HEK293 (cell line): ENCODE measurements around the gene SURF1.

Experiments
- CTCF ChIA-PET: fragments of 350-600 bp; formaldehyde crosslinking; extraction: SDS; loops from one replicate; lab custom pipeline; 2021; ENCODE audit warnings: antibody characterized with exemption; lab: Yijun Ruan, JAX
- POLR2A ChIA-PET: fragments of 300-600 bp; formaldehyde crosslinking; extraction: SDS; loops from one replicate; lab custom pipeline; 2020; ENCODE audit warnings: antibody characterized with exemption, inconsistent platforms; lab: Yijun Ruan, JAX
- H3K27ac ChIP-seq: fragments of 200-500 bp; sonication (Bioruptor generic); 2 replicates; pipeline ENCODE4 v1.5.1; 2014; ENCODE audit warnings: low read depth, low read length, control low read depth, inconsistent platforms; ENCODE audit errors: extremely low read depth
- H3K36me3 ChIP-seq, 2 experiments: fragments of 200-500 bp in 1 of 2; sonication (Bioruptor generic) in 1 of 2; 1 replicate in 1 of 2; 2 replicates in 1 of 2; pipeline ENCODE4 v1.5.1; 2014 to 2017; ENCODE audit warnings: inconsistent platforms in 2 of 2, low read length in 2 of 2; ENCODE audit not compliant: control insufficient read depth in 2 of 2, insufficient read depth in 1 of 2
- H3K4me1 ChIP-seq: fragments of 200-500 bp; sonication (Bioruptor generic); 2 replicates; pipeline ENCODE4 v1.5.1; 2014; ENCODE audit warnings: mild to moderate bottlenecking, low read length, inconsistent platforms; ENCODE audit not compliant: control insufficient read depth, insufficient read depth
- H3K4me3 ChIP-seq: 2 replicates; pipeline ENCODE4 v1.5.1; 2011; ENCODE audit warnings: low read depth, mild to moderate bottlenecking, control low read depth, low read length, moderate library complexity
- H3K9me3 ChIP-seq: fragments of 200-500 bp; sonication (Bioruptor generic); 2 replicates; pipeline ENCODE4 v1.5.1; 2014; ENCODE audit warnings: low read depth, low read length, inconsistent platforms; ENCODE audit not compliant: control insufficient read depth, insufficient read depth
- BCL11A ChIP-seq: fragments of 450-650 bp; formaldehyde crosslinking; IDR thresholded peaks from 2 replicates; pipeline ENCODE4 v1.5.1; 2016; ENCODE audit warnings: low read depth, missing biosample characterization, missing genetic modification characterization
- GLIS1 ChIP-seq: fragments of 450-650 bp; formaldehyde crosslinking; IDR thresholded peaks from 2 replicates; pipeline ENCODE4 v1.5.1; 2016; ENCODE audit warnings: missing biosample characterization, missing genetic modification characterization
- HOXA7 ChIP-seq: sonication (generic); formaldehyde crosslinking; IDR thresholded peaks from 2 replicates; pipeline ENCODE4 v1.8.1; 2022; ENCODE audit warnings: missing genetic modification reagents, borderline replicate concordance
- HOXD13 ChIP-seq: sonication (generic); formaldehyde crosslinking; IDR thresholded peaks from 2 replicates; pipeline ENCODE4 v1.8.0; 2022; ENCODE audit warnings: missing genetic modification reagents, borderline replicate concordance
- IKZF3 ChIP-seq: fragments of 450-650 bp; IDR thresholded peaks from 2 replicates; pipeline ENCODE4 v1.5.0; 2018; ENCODE audit warnings: missing biosample characterization, mild to moderate bottlenecking, missing genetic modification characterization, moderate library complexity
- KLF16 ChIP-seq: fragments of 450-650 bp; formaldehyde crosslinking; IDR thresholded peaks from 2 replicates; pipeline ENCODE4 v1.5.1; 2017; ENCODE audit warnings: missing biosample characterization, missing genetic modification characterization
- SCRT2 ChIP-seq: fragments of 450-650 bp; formaldehyde crosslinking; IDR thresholded peaks from 2 replicates; pipeline ENCODE4 v1.5.1; 2016; ENCODE audit warnings: missing biosample characterization, missing genetic modification characterization
- SP7 ChIP-seq: fragments of 450-650 bp; formaldehyde crosslinking; IDR thresholded peaks from 2 replicates; pipeline ENCODE4 v1.5.1; 2016; ENCODE audit warnings: missing biosample characterization, missing genetic modification characterization
- TCF7L2 ChIP-seq: IDR thresholded peaks from 2 replicates; pipeline ENCODE4 v1.6.1; 2011; ENCODE audit warnings: low read depth, mild to moderate bottlenecking, inconsistent platforms, low read length, moderate library complexity, borderline replicate concordance
- TRIM28 ChIP-seq: IDR thresholded peaks from 2 replicates; pipeline ENCODE4 v1.6.1; 2011; ENCODE audit warnings: low read length, control low read depth, borderline replicate concordance
- ZBTB8A ChIP-seq: fragments of 450-650 bp; formaldehyde crosslinking; IDR thresholded peaks from 2 replicates; pipeline ENCODE4 v1.5.1; 2016; ENCODE audit warnings: missing biosample characterization, missing genetic modification characterization
- ZFP37 ChIP-seq: fragments of 450-650 bp; formaldehyde crosslinking; IDR thresholded peaks from 2 replicates; pipeline ENCODE4 v1.5.1; 2016; ENCODE audit warnings: missing biosample characterization, missing genetic modification characterization
- ZNF114 ChIP-seq: fragments of 450-650 bp; formaldehyde crosslinking; IDR thresholded peaks from 2 replicates; pipeline ENCODE4 v1.5.0; 2017; ENCODE audit warnings: missing biosample characterization, missing genetic modification characterization
- ZNF239 ChIP-seq: fragments of 450-650 bp; formaldehyde crosslinking; IDR thresholded peaks from 2 replicates; pipeline ENCODE4 v1.5.1; 2016; ENCODE audit warnings: missing biosample characterization, missing genetic modification characterization
- ZNF274 ChIP-seq, 2 experiments: fragments of 200-500 bp in 1 of 2; fragments of 450-650 bp in 1 of 2; sonication (Bioruptor generic) in 1 of 2; formaldehyde crosslinking in 1 of 2; IDR thresholded peaks; 2 replicates each; pipeline versions ENCODE4 v1.5.1 to v1.6.1; 2014 to 2016; ENCODE audit warnings: borderline replicate concordance in 1 of 2, inconsistent platforms in 1 of 2, low read length in 1 of 2, missing biosample characterization in 1 of 2, missing genetic modification characterization in 1 of 2
- ZNF341 ChIP-seq: fragments of 450-650 bp; formaldehyde crosslinking; IDR thresholded peaks from 2 replicates; pipeline ENCODE4; 2016; ENCODE audit warnings: low read depth, missing biosample characterization, missing genetic modification characterization
- ZNF404 ChIP-seq: fragments of 450-650 bp; formaldehyde crosslinking; IDR thresholded peaks from 2 replicates; pipeline ENCODE4 v1.5.1; 2017; ENCODE audit warnings: missing biosample characterization, missing genetic modification characterization
- ZNF426 ChIP-seq: fragments of 450-650 bp; formaldehyde crosslinking; IDR thresholded peaks from 2 replicates; pipeline ENCODE4 v1.5.1; 2017; ENCODE audit warnings: missing biosample characterization, missing genetic modification characterization, mild to moderate bottlenecking, inconsistent platforms, moderate library complexity
- ZNF560 ChIP-seq: fragments of 450-650 bp; formaldehyde crosslinking; IDR thresholded peaks from 2 replicates; pipeline ENCODE4 v1.5.1; 2017; ENCODE audit warnings: missing biosample characterization, missing genetic modification characterization, borderline replicate concordance
- ZNF596 ChIP-seq: fragments of 450-650 bp; IDR thresholded peaks from 2 replicates; pipeline ENCODE4 v1.5.0; 2018; ENCODE audit warnings: missing biosample characterization, mild to moderate bottlenecking, missing genetic modification characterization, moderate library complexity
- ZNF600 ChIP-seq: fragments of 450-650 bp; formaldehyde crosslinking; IDR thresholded peaks from 2 replicates; pipeline ENCODE4 v1.5.1; 2016; ENCODE audit warnings: missing biosample characterization, missing genetic modification characterization
- ZNF610 ChIP-seq: fragments of 450-650 bp; formaldehyde crosslinking; IDR thresholded peaks from 2 replicates; pipeline ENCODE4 v1.5.1; 2016; ENCODE audit warnings: missing biosample characterization, missing genetic modification characterization, borderline replicate concordance
- ZNF621 ChIP-seq: fragments of 450-650 bp; formaldehyde crosslinking; IDR thresholded peaks from 2 replicates; pipeline ENCODE4 v1.5.1; 2017; ENCODE audit warnings: missing biosample characterization, missing genetic modification characterization
- ZNF791 ChIP-seq: fragments of 450-650 bp; formaldehyde crosslinking; IDR thresholded peaks from 2 replicates; pipeline ENCODE4 v1.5.1; 2016; ENCODE audit warnings: missing biosample characterization, missing genetic modification characterization
- TF ChIP-seq, protein P1 (sequence below): fragments of 450-650 bp; formaldehyde crosslinking; IDR thresholded peaks from 2 replicates; pipeline ENCODE4 v1.5.1; 2017; ENCODE audit warnings: missing biosample characterization, missing genetic modification characterization
- TF ChIP-seq, protein P2 (sequence below): fragments of 450-650 bp; formaldehyde crosslinking; IDR thresholded peaks from 2 replicates; pipeline ENCODE4 v1.5.1; 2016; ENCODE audit warnings: missing biosample characterization, missing genetic modification characterization
- TF ChIP-seq, protein P3 (sequence below): fragments of 450-650 bp; formaldehyde crosslinking; IDR thresholded peaks from 2 replicates; pipeline ENCODE4 v1.5.1; 2016; ENCODE audit warnings: missing biosample characterization, missing genetic modification characterization
- TF ChIP-seq, protein P4 (sequence below): fragments of 450-650 bp; formaldehyde crosslinking; IDR thresholded peaks from 2 replicates; pipeline ENCODE4 v1.5.1; 2016; ENCODE audit warnings: missing biosample characterization, missing genetic modification characterization

SURF1 gene

DNA sequence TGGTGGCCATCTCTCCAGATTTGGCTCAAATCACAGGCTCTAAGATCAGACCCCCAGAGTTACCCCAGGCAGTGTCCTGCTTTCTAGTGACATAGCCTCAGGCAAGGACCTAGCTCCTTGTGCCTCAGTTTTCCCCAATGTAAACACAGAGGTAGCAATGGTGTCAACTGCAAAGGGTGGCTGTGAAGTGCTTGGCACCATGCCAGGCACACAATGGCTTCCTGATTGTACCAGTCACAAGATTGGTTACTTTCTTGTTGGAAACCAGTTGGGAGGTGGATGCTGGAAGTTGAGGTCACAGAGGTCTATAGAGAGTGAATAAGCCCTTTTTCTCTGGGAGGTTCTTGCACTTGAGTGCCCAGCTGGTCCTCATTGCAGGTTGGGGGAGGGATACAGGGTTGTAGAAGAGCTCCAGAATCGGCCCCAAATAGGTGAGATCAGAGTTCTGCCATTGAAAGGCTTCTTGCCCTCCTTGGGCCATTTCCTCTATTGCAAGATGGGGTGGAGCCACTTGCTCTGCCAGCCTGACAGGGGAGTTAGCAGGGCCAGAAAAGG, 22.2 kb upstream of the SURF1 start:
- H3K36me3 ChIP-seq: peaks cover 0 to 2% of the 10 kb centered on the region in 2 experiments; a peak in 1 of 3 replicates
- peaks cover 5% of the 10 kb centered on the region for H3K4me1 ChIP-seq
- no peak overlapping the region for H3K4me3 ChIP-seq
- CTCF ChIA-PET: interaction anchor here (0.9 to 1.6 kb wide), 5 partner anchors 17 to 108 kb away, joined by 3 to 7 read pairs (median 3); no protein-coding TSS in a partner anchor
- H3K9me3 ChIP-seq: no peaks in the 10 kb centered on the region
- H3K27ac ChIP-seq: no peak overlapping the region
- TF ChIP-seq ZNF621 (tag by site-specific recombination) (no peak), ZNF341 (tag by site-specific recombination) (peak; percentile 53), ZNF404 (tag by site-specific recombination) (no peak)
- TF ChIP-seq, protein P1, sequence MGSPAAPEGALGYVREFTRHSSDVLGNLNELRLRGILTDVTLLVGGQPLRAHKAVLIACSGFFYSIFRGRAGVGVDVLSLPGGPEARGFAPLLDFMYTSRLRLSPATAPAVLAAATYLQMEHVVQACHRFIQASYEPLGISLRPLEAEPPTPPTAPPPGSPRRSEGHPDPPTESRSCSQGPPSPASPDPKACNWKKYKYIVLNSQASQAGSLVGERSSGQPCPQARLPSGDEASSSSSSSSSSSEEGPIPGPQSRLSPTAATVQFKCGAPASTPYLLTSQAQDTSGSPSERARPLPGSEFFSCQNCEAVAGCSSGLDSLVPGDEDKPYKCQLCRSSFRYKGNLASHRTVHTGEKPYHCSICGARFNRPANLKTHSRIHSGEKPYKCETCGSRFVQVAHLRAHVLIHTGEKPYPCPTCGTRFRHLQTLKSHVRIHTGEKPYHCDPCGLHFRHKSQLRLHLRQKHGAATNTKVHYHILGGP: peak; percentile 50
- POLR2A ChIA-PET: interaction anchor here (1.4 to 3.0 kb wide), 4 partner anchors 16 to 31 kb away, joined by 3 to 18 read pairs (median 12); partner anchors contain the start of genes MED22, RPL7A, SURF1 and SURF2

DNA sequence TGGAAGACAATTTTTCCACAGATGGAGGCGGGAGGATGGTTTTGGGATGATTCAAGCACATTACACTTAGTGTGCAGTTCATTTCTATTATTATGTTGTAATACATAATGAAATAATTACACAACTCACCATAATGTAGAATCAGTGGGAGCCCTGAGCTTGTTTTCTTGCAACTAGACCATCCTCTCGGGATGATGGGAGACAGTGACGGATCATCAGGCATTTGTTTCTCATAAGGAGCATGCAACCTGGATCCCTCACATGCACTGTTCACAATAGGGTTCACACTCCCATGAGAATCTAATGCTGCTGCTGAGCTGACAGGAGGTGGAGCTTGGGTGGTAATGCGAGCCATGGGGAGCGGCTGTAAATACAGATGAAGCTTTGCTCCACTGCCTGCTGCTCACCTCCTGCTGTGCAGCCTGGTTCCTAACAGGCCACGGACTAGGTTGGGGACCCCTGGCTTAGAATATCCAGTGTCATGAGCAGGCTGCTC, 21.5 kb upstream of the SURF1 start:
- POLR2A ChIA-PET: interaction anchor here (0.9 to 3.0 kb wide), 4 partner anchors 17 to 30 kb away, joined by 3 to 18 read pairs (median 12); partner anchors contain the start of genes MED22, RPL7A, SURF1 and SURF2
- no peaks in the 10 kb centered on the region for H3K9me3 ChIP-seq
- peaks cover 5% of the 10 kb centered on the region for H3K4me1 ChIP-seq
- no peak overlapping the region for H3K27ac ChIP-seq
- CTCF ChIA-PET: interaction anchor here (0.7 to 1.6 kb wide), 7 partner anchors 18 to 231 kb away, joined by 3 to 7 read pairs (median 3); partner anchors contain the start of genes SURF1 and SURF2
- H3K36me3 ChIP-seq: peaks cover 7% of the 10 kb centered on the region in 2 experiments; a peak in 2 of 3 replicates
- no peak overlapping the region for H3K4me3 ChIP-seq
- TF ChIP-seq ZBTB8A (tag by site-specific recombination) (0 out of 2 replicates have a peak, but pooled peaks have one; percentile 13), ZNF274 (IDR thresholded peaks at IDR 0.05; ENCODE audit: low read length) (no peak), ZNF274 (tag by site-specific recombination; IDR thresholded peaks at IDR 0.05; ENCODE audit: borderline replicate concordance) (no peak), TRIM28 (0 out of 2 replicates have a peak, but pooled peaks have one; percentile 62), ZNF239 (tag by site-specific recombination) (no peak), ZFP37 (tag by site-specific recombination) (no peak), SCRT2 (no peak), BCL11A (tag by site-specific recombination) (no peak), HOXD13 (no peak), ZNF600 (tag by site-specific recombination) (0 out of 2 replicates have a peak, but pooled peaks have one; percentile 48), ZNF610 (tag by site-specific recombination) (peak; percentile 100), ZNF426 (tag by site-specific recombination) (no peak), ZNF596 (tag by site-specific recombination) (no peak), SP7 (peak; percentile 25; the same call in 1 of the 2 replicates), IKZF3 (peak; percentile 42; the same call in 1 of the 2 replicates), GLIS1 (peak; percentile 81), ZNF791 (tag by site-specific recombination) (no peak), ZNF560 (tag by site-specific recombination) (no peak), ZNF114 (tag by site-specific recombination) (no peak), KLF16 (tag by site-specific recombination) (no peak), HOXA7 (CRISPR knock-in tag) (no peak), TCF7L2 (no peak)
- TF ChIP-seq, protein P2, sequence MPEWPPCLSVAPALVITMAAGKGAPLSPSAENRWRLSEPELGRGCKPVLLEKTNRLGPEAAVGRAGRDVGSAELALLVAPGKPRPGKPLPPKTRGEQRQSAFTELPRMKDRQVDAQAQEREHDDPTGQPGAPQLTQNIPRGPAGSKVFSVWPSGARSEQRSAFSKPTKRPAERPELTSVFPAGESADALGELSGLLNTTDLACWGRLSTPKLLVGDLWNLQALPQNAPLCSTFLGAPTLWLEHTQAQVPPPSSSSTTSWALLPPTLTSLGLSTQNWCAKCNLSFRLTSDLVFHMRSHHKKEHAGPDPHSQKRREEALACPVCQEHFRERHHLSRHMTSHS (tag by site-specific recombination): no peak
- TF ChIP-seq, protein P3, sequence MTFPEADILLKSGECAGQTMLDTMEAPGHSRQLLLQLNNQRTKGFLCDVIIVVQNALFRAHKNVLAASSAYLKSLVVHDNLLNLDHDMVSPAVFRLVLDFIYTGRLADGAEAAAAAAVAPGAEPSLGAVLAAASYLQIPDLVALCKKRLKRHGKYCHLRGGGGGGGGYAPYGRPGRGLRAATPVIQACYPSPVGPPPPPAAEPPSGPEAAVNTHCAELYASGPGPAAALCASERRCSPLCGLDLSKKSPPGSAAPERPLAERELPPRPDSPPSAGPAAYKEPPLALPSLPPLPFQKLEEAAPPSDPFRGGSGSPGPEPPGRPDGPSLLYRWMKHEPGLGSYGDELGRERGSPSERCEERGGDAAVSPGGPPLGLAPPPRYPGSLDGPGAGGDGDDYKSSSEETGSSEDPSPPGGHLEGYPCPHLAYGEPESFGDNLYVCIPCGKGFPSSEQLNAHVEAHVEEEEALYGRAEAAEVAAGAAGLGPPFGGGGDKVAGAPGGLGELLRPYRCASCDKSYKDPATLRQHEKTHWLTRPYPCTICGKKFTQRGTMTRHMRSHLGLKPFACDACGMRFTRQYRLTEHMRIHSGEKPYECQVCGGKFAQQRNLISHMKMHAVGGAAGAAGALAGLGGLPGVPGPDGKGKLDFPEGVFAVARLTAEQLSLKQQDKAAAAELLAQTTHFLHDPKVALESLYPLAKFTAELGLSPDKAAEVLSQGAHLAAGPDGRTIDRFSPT (tag by site-specific recombination): no peak
- TF ChIP-seq, protein P4, sequence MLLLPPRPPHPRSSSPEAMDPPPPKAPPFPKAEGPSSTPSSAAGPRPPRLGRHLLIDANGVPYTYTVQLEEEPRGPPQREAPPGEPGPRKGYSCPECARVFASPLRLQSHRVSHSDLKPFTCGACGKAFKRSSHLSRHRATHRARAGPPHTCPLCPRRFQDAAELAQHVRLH (tag by site-specific recombination): no peak
